Right atrium auricular region (tissue), 2 donors: Measurements from ENCODE around the gene MMP15. TPM values are rescaled to one million over a fixed set of nuclear protein-coding genes. Genes with fewer than 3 reads are reported as not detected.
"Not testable (repeated sequence)": the region's sequence is repeated elsewhere in the genome, so short reads cannot be mapped to it uniquely, and the experiment has no call there.

Source experiments
- DNase-seq: peaks from one replicate; pipeline ENCODE4 v3.0.0-alpha.2; 2019; ENCODE audit warnings: low spot score
- H3K27ac ChIP-seq, 2 donors: fragments of 200-600 bp; sonication (generic); 1 replicate in 1 of 2; 2 replicates in 1 of 2; pipeline ENCODE4 v1.5.1; 2016 to 2019
- H3K27me3 ChIP-seq, 2 donors: fragments of 200-600 bp; sonication (generic); one replicate each; pipeline versions ENCODE4 v1.5.1 to v1.6.0; 2017 to 2019
- H3K36me3 ChIP-seq: fragments of 200-600 bp; sonication (generic); one replicate; pipeline ENCODE4 v1.5.1; 2016
- H3K4me1 ChIP-seq, 2 donors: fragments of 200-600 bp; sonication (generic); one replicate each; pipeline versions ENCODE4 v1.5.1 to v1.6.0; 2017 to 2019
- H3K4me3 ChIP-seq, 2 donors: fragments of 200-600 bp; sonication (generic); 1 replicate in 1 of 2; 2 replicates in 1 of 2; pipeline ENCODE4 v1.5.1; 2017 to 2019; ENCODE audit warnings: mild to moderate bottlenecking in 1 of 2, moderate library complexity in 1 of 2
- H3K9me3 ChIP-seq, 2 donors: fragments of 200-600 bp; sonication (generic); one replicate each; pipeline ENCODE4 v1.5.1; 2019
- CTCF ChIP-seq, 2 donors: fragments of 200-600 bp; sonication (generic); IDR thresholded peaks; one replicate each; pipeline ENCODE4 v1.5.1; 2019; ENCODE audit warnings: antibody characterized with exemption in 2 of 2
- total RNA-seq, 2 donors: library from RNA; depleted of rRNA; stranded (reverse); fragments of >200 nt; gene quantifications; one replicate each; pipeline ENCODE4 v1.1.0, GENCODE V29; 2016

The MMP15 gene
- total RNA-seq, 2 donors from 2014 or later = 36.9 to 52.3 TPM

- no peak overlapping the region for H3K4me3 ChIP-seq
- peaks cover 0 to 1% of the 10 kb centered on the region in 2 donors for H3K4me1 ChIP-seq
- H3K36me3 ChIP-seq = no peaks in the 10 kb centered on the region
- no peak for TF ChIP-seq CTCF (IDR thresholded peaks at IDR 0.05)
- DNase-seq = no peak
- H3K9me3 ChIP-seq = no peaks in the 10 kb centered on the region
- H3K27me3 ChIP-seq = no peaks in the 10 kb centered on the region
- H3K27ac ChIP-seq = no peak overlapping the region
These were observed 32.2 kb downstream of the MMP15 start for GRCh38 chr16:58057784-58058183.

- Histone ChIP-seq H3K27ac (no peak overlapping the region), H3K36me3 (no peaks in the 10 kb centered on the region), H3K4me3 (no peak overlapping the region), H3K27me3 (no peaks in the 10 kb centered on the region), H3K4me1 (peaks cover 0 to 17% of the 10 kb centered on the region in 2 donors), H3K9me3 (no peaks in the 10 kb centered on the region)
- no peak for DNase-seq
- TF ChIP-seq CTCF (IDR thresholded peaks at IDR 0.05) = no peak
These were observed 37.3 kb downstream of the MMP15 start for GRCh38 chr16:58062821-58063220.

- Histone ChIP-seq H3K36me3 (no peaks in the 10 kb centered on the region), H3K27ac (peak overlapping the region in 1 of 2 donors; percentile 39), H3K4me3 (no peak overlapping the region), H3K27me3 (no peaks in the 10 kb centered on the region), H3K4me1 (peaks cover 0 to 17% of the 10 kb centered on the region in 2 donors), H3K9me3 (no peaks in the 10 kb centered on the region)
- no peak for TF ChIP-seq CTCF (IDR thresholded peaks at IDR 0.05)
- DNase-seq = no peak
These were observed 38.0 kb downstream of the MMP15 start for GRCh38 chr16:58063377-58064076.

GRCh38 chr16:58070585-58070984 lies 45.0 kb downstream of the MMP15 start:
- DNase-seq = no peak
- no peak overlapping the region for H3K27ac ChIP-seq
- no peaks in the 10 kb centered on the region for H3K27me3 ChIP-seq
- no peak for TF ChIP-seq CTCF (IDR thresholded peaks at IDR 0.05)
- H3K9me3 ChIP-seq = no peaks in the 10 kb centered on the region
- no peaks in the 10 kb centered on the region for H3K36me3 ChIP-seq
- no peaks in the 10 kb centered on the region for H3K4me1 ChIP-seq
- no peak overlapping the region for H3K4me3 ChIP-seq

GRCh38 chr16:58072134-58072533 lies 46.6 kb downstream of the MMP15 start:
- H3K27me3 ChIP-seq, H3K36me3 ChIP-seq, H3K9me3 ChIP-seq, H3K4me1 ChIP-seq, DNase-seq, H3K4me3 ChIP-seq, H3K27ac ChIP-seq: not testable (repeated sequence)

GRCh38 chr16:58073086-58073485 lies 47.5 kb downstream of the MMP15 start:
- not testable (repeated sequence) for H3K4me1 ChIP-seq, DNase-seq, H3K36me3 ChIP-seq, H3K27me3 ChIP-seq, H3K27ac ChIP-seq, H3K4me3 ChIP-seq, H3K9me3 ChIP-seq

- DNase-seq = no peak
- H3K9me3 ChIP-seq = peaks cover 0 to 10% of the 10 kb centered on the region in 2 donors
- TF ChIP-seq CTCF (IDR thresholded peaks at IDR 0.05) = no peak
These were observed 49.1 kb downstream of the MMP15 start for GRCh38 chr16:58074657-58075056.

More at GRCh38 chr16:58074657-58075056, 49.1 kb downstream of the MMP15 start:
- Histone ChIP-seq H3K36me3 (no peaks in the 10 kb centered on the region), H3K27me3 (no peaks in the 10 kb centered on the region), H3K27ac (no peak overlapping the region), H3K4me1 (no peaks in the 10 kb centered on the region), H3K4me3 (no peak overlapping the region)
